ENCODE data around the gene PRDX3.
"Not testable (repeated sequence)": the region's sequence is repeated elsewhere in the genome, so short reads cannot be mapped to it uniquely, and the experiment has no call there.

The PRDX3 gene

GRCh38 chr10:119153661-119154060 is 25.0 kb downstream of the PRDX3 start:
- H3K36me3 ChIP-seq (replicated peaks; ENCODE audit: insufficient read depth, low read length), result no peaks in the 10 kb centered on the region; the same call in 1 of the 2 replicates
- H3K27ac ChIP-seq (ENCODE audit: low read length), result no peak overlapping the region
- no peak overlapping the region for H3K4me3 ChIP-seq (ENCODE audit: low read length)
- no peaks in the 10 kb centered on the region for H3K27me3 ChIP-seq (replicated peaks; ENCODE audit: insufficient read depth, low read length)
- H3K4me1 ChIP-seq (ENCODE audit: low read length), result no peaks in the 10 kb centered on the region
- H3K9me3 ChIP-seq (replicated peaks; ENCODE audit: insufficient read depth, low read length), result no peaks in the 10 kb centered on the region
- DNase-seq, result no peak
- no peaks in the 10 kb centered on the region for H4K20me1 ChIP-seq (ENCODE audit: insufficient read depth, low read length)
- H2AFZ ChIP-seq (ENCODE audit: low read length), result no peak overlapping the region
- H3K9ac ChIP-seq (ENCODE audit: low read length), result no peak overlapping the region
- TF ChIP-seq EZH2phosphoT487 (IDR thresholded peaks at IDR 0.05; ENCODE audit: low read length) (no peak), CTCF (IDR thresholded peaks at IDR 0.05; ENCODE audit: low read length) (no peak), EZH2 (optimal IDR thresholded peaks at IDR 0.05; ENCODE audit: low read depth, low read length) (no peak)
- H3K79me2 ChIP-seq (ENCODE audit: low read length), result no peaks in the 10 kb centered on the region
- H3F3A ChIP-seq (ENCODE audit: insufficient read depth, low read length), result no peaks in the 10 kb centered on the region
- no peaks in the 10 kb centered on the region for H3K9me2 ChIP-seq (replicated peaks; ENCODE audit: insufficient read depth, low read length)
- no peak overlapping the region for H3K4me2 ChIP-seq (ENCODE audit: low read depth, low read length)

GRCh38 chr10:119153041-119153440 is 25.6 kb downstream of the PRDX3 start:
- H4K20me1 ChIP-seq (ENCODE audit: insufficient read depth, low read length), result no peaks in the 10 kb centered on the region
- no peaks in the 10 kb centered on the region; the same call in 1 of the 2 replicates for H3K36me3 ChIP-seq (replicated peaks; ENCODE audit: insufficient read depth, low read length)
- no peak for DNase-seq
- H3K27me3 ChIP-seq (replicated peaks; ENCODE audit: insufficient read depth, low read length), result no peaks in the 10 kb centered on the region
- no peak overlapping the region for H3K4me2 ChIP-seq (ENCODE audit: low read depth, low read length)
- no peaks in the 10 kb centered on the region for H3K9me2 ChIP-seq (replicated peaks; ENCODE audit: insufficient read depth, low read length)
- no peaks in the 10 kb centered on the region for H3K9me3 ChIP-seq (replicated peaks; ENCODE audit: insufficient read depth, low read length)
- no peak overlapping the region for H3K9ac ChIP-seq (ENCODE audit: low read length)
- H2AFZ ChIP-seq (ENCODE audit: low read length), result no peak overlapping the region
- H3K4me3 ChIP-seq (ENCODE audit: low read length), result no peak overlapping the region
- TF ChIP-seq EZH2phosphoT487 (IDR thresholded peaks at IDR 0.05; ENCODE audit: low read length) (no peak), CTCF (IDR thresholded peaks at IDR 0.05; ENCODE audit: low read length) (no peak), EZH2 (optimal IDR thresholded peaks at IDR 0.05; ENCODE audit: low read depth, low read length) (no peak)
- H3F3A ChIP-seq (ENCODE audit: insufficient read depth, low read length), result no peaks in the 10 kb centered on the region
- H3K79me2 ChIP-seq (ENCODE audit: low read length), result no peaks in the 10 kb centered on the region
- H3K4me1 ChIP-seq (ENCODE audit: low read length), result no peaks in the 10 kb centered on the region
- H3K27ac ChIP-seq (ENCODE audit: low read length), result no peak overlapping the region

DNA sequence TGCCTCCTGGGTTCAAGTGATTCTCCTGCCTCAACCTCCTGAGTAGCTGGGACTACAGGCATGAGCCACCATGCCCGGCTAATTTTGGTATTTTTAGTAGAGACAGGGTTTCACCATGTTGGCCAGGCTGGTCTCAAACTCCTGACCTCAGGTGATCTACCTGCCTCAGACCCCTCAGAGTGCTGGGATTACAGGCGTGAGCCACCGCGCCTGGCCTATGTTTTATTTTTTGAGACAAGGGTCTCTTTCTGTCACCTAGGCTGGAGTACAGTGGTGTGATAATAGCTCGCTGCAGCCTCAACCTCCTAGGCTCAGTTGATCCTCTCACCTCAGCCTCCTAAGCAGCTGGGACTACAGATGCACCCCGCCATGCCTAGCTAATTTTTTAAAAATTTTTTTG is 27.0 kb downstream of the PRDX3 start:
- H3K36me3 ChIP-seq (replicated peaks; ENCODE audit: insufficient read depth, low read length); H3K4me2 ChIP-seq (ENCODE audit: low read depth, low read length): not testable (repeated sequence)

DNA sequence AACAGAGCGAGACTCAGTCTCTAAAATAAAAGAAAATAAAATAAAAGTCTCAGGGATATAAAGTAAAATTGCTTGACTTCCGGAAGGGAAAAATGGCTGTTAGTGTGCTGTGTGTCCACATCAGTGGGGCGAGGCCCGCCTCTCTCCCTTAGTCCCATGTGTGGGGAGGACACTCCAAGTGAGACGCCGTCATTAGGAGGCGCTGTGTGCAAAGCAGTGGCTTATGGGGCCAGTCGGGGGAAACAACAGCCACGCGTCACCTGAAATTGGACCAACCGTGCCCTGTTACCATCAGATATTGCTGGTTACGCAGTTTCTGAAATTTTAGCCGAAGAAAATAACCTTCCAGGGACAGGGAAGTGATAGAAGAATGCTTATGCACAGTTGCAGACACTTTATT is 28.9 kb downstream of the PRDX3 start:
- TF ChIP-seq EZH2phosphoT487 (IDR thresholded peaks at IDR 0.05; ENCODE audit: low read length) (no peak), CTCF (IDR thresholded peaks at IDR 0.05; ENCODE audit: low read length) (no peak), EZH2 (optimal IDR thresholded peaks at IDR 0.05; ENCODE audit: low read depth, low read length) (no peak)
- Histone ChIP-seq H3K27me3 (replicated peaks; ENCODE audit: insufficient read depth, low read length) (no peaks in the 10 kb centered on the region), H3K79me2 (ENCODE audit: low read length) (no peaks in the 10 kb centered on the region), H3K9ac (ENCODE audit: low read length) (no peak overlapping the region), H2AFZ (ENCODE audit: low read length) (no peak overlapping the region), H3K9me3 (replicated peaks; ENCODE audit: insufficient read depth, low read length) (no peaks in the 10 kb centered on the region), H3K4me1 (ENCODE audit: low read length) (no peaks in the 10 kb centered on the region), H4K20me1 (ENCODE audit: insufficient read depth, low read length) (no peaks in the 10 kb centered on the region), H3K4me3 (ENCODE audit: low read length) (no peak overlapping the region), H3K9me2 (replicated peaks; ENCODE audit: insufficient read depth, low read length) (no peaks in the 10 kb centered on the region), H3K27ac (ENCODE audit: low read length) (no peak overlapping the region), H3K36me3 (replicated peaks; ENCODE audit: insufficient read depth, low read length) (peaks cover 4% of the 10 kb centered on the region; the same call in 1 of the 2 replicates), H3K4me2 (ENCODE audit: low read depth, low read length) (no peak overlapping the region), H3F3A (ENCODE audit: insufficient read depth, low read length) (no peaks in the 10 kb centered on the region)
- no peak for DNase-seq

More for the DNA sequence above, 27.0 kb downstream of the PRDX3 start:
- not testable (repeated sequence) for H3K9me3 ChIP-seq (replicated peaks; ENCODE audit: insufficient read depth, low read length); H3K9me2 ChIP-seq (replicated peaks; ENCODE audit: insufficient read depth, low read length); H4K20me1 ChIP-seq (ENCODE audit: insufficient read depth, low read length); H3K27ac ChIP-seq (ENCODE audit: low read length); H3K9ac ChIP-seq (ENCODE audit: low read length); H3F3A ChIP-seq (ENCODE audit: insufficient read depth, low read length); H3K27me3 ChIP-seq (replicated peaks; ENCODE audit: insufficient read depth, low read length); H2AFZ ChIP-seq (ENCODE audit: low read length); DNase-seq; H3K79me2 ChIP-seq (ENCODE audit: low read length); H3K4me3 ChIP-seq (ENCODE audit: low read length); H3K4me1 ChIP-seq (ENCODE audit: low read length)

All from MM.1S (cell line).